IMR-90 (cell line): ENCODE data around the gene SMIM24. TPM values are rescaled to one million over a fixed set of nuclear protein-coding genes. Genes with fewer than 3 reads are reported as not detected.

ENCODE experiments used
- ATAC-seq: fragments of 200-7000 bp; cut with Tn5 transposase; 2 replicates; pipeline ENCODE4 v1.9.1; 2020; ENCODE audit warnings: low read depth, mild to moderate bottlenecking, moderate library complexity
- BruUV-seq: library from RNA; stranded (reverse); fragments of 400-500 nt; replicated peaks from 2 replicates; lab custom pipeline; 2021; lab: Mats Ljungman, UMichigan
- CTCF ChIA-PET: fragments of 300-600 bp; formaldehyde crosslinking; extraction: SDS; loops from one replicate; lab custom pipeline; 2021; ENCODE audit warnings: antibody characterized with exemption; lab: Yijun Ruan, JAX
- POLR2A ChIA-PET: fragments of 300-600 bp; sonication (Branson Sonifier 250); formaldehyde crosslinking; loops from one replicate; lab custom pipeline; 2022; ENCODE audit warnings: antibody characterized with exemption; ENCODE audit not compliant: unreplicated experiment; lab: Charles Lee
- DNase-seq: peaks from one replicate; pipeline ENCODE4 v3.0.0; 2013
- H2AFZ ChIP-seq: replicated peaks from 2 replicates; pipeline ENCODE3; 2013; ENCODE audit warnings: low read length, mild to moderate bottlenecking; ENCODE audit not compliant: poor library complexity
- H2AK5ac ChIP-seq: 2 replicates; pipeline ENCODE4 v1.6.1; 2013; ENCODE audit warnings: low read depth, low read length, inconsistent platforms
- H2AK9ac ChIP-seq: replicated peaks from 2 replicates; pipeline ENCODE3; 2013; ENCODE audit warnings: mild to moderate bottlenecking, low read depth, low read length, moderate library complexity; ENCODE audit not compliant: poor library complexity
- H2BK120ac ChIP-seq: 2 replicates; pipeline ENCODE4 v1.6.1; 2013; ENCODE audit warnings: low read depth, low read length, inconsistent platforms
- H2BK15ac ChIP-seq: 3 replicates; pipeline ENCODE4 v1.6.1; 2013; ENCODE audit warnings: low read depth, low read length, inconsistent platforms
- H2BK20ac ChIP-seq: 2 replicates; pipeline ENCODE4 v1.6.1; 2013; ENCODE audit warnings: low read depth, mild to moderate bottlenecking, inconsistent platforms, low read length, moderate library complexity
- H2BK5ac ChIP-seq: 2 replicates; pipeline ENCODE4 v1.6.1; 2013; ENCODE audit warnings: mild to moderate bottlenecking, low read depth, low read length, inconsistent platforms; ENCODE audit not compliant: poor library complexity, severe bottlenecking
- H3K14ac ChIP-seq: replicated peaks from 2 replicates; pipeline ENCODE4 v1.6.1; 2013; ENCODE audit warnings: low read depth, low read length, inconsistent platforms
- H3K18ac ChIP-seq: 2 replicates; pipeline ENCODE4 v1.6.1; 2013; ENCODE audit warnings: low read depth, low read length, control low read depth
- H3K23ac ChIP-seq: 2 replicates; pipeline ENCODE4 v1.6.1; 2013; ENCODE audit warnings: low read depth, low read length, inconsistent platforms
- H3K27ac ChIP-seq: 2 replicates; pipeline ENCODE4 v1.5.1; 2013; ENCODE audit warnings: mild to moderate bottlenecking, control low read depth, low read length; ENCODE audit not compliant: insufficient read depth
- H3K27me3 ChIP-seq: 2 replicates; pipeline ENCODE4 v1.6.1; 2013; ENCODE audit warnings: low read length; ENCODE audit not compliant: control insufficient read depth, insufficient read depth
- H3K36me3 ChIP-seq: 2 replicates; pipeline ENCODE4 v1.6.1; 2013; ENCODE audit warnings: low read length, mixed read lengths; ENCODE audit not compliant: control insufficient read depth, insufficient read depth
- H3K4ac ChIP-seq: 2 replicates; pipeline ENCODE4 v1.6.1; 2013; ENCODE audit warnings: low read depth, low read length, inconsistent platforms
- H3K4me1 ChIP-seq: 2 replicates; pipeline ENCODE4 v1.6.1; 2013; ENCODE audit warnings: low read length, mixed read lengths; ENCODE audit not compliant: control insufficient read depth, insufficient read depth
- H3K4me2 ChIP-seq: 2 replicates; pipeline ENCODE4 v1.6.1; 2013; ENCODE audit warnings: low read depth, mild to moderate bottlenecking, control low read depth, low read length, moderate library complexity
- H3K4me3 ChIP-seq: 2 replicates; pipeline ENCODE4 v1.5.1; 2013; ENCODE audit warnings: low read depth, mild to moderate bottlenecking, control low read depth, low read length, moderate library complexity; ENCODE audit not compliant: insufficient read depth
- H3K56ac ChIP-seq: 2 replicates; pipeline ENCODE4 v1.6.1; 2013; ENCODE audit warnings: low read length, inconsistent platforms; ENCODE audit not compliant: insufficient read depth; ENCODE audit errors: extremely low read depth
- H3K79me1 ChIP-seq, 2 experiments: 2 replicates each; pipeline ENCODE4 v1.6.1; 2013; ENCODE audit warnings: low read length in 2 of 2, inconsistent platforms in 1 of 2, low read depth in 1 of 2
- H3K9ac ChIP-seq: 2 replicates; pipeline ENCODE4 v1.6.1; 2013; ENCODE audit warnings: low read depth, low read length, control low read depth
- H3K9me1 ChIP-seq: 2 replicates; pipeline ENCODE4 v1.6.1; 2013; ENCODE audit warnings: low read length, inconsistent platforms; ENCODE audit not compliant: insufficient read depth
- H3K9me3 ChIP-seq: 2 replicates; pipeline ENCODE4 v1.6.1; 2013; ENCODE audit warnings: low read length; ENCODE audit not compliant: control insufficient read depth, insufficient read depth
- H4K20me1 ChIP-seq: 2 replicates; pipeline ENCODE4 v1.6.1; 2013; ENCODE audit warnings: low read length, inconsistent platforms; ENCODE audit not compliant: insufficient read depth
- H4K5ac ChIP-seq: 2 replicates; pipeline ENCODE4 v1.6.1; 2013; ENCODE audit warnings: mild to moderate bottlenecking, low read depth, low read length, control low read depth
- H4K8ac ChIP-seq, 2 experiments: 2 replicates each; pipeline ENCODE4 v1.6.1; 2013; ENCODE audit warnings: low read depth in 2 of 2, low read length in 2 of 2, control low read depth in 1 of 2, inconsistent platforms in 1 of 2
- H4K91ac ChIP-seq: 2 replicates; pipeline ENCODE4 v1.6.1; 2013; ENCODE audit warnings: low read depth, low read length, inconsistent platforms; ENCODE audit not compliant: insufficient read depth
- BHLHE40 ChIP-seq: fragments of 150-350 bp; IDR thresholded peaks from 2 replicates; pipeline ENCODE4 v1.6.1; 2016; ENCODE audit warnings: mild to moderate bottlenecking, low read depth, low read length
- ELK1 ChIP-seq: fragments of 150-350 bp; IDR thresholded peaks from 2 replicates; pipeline ENCODE4 v1.6.1; 2016; ENCODE audit warnings: low read depth, mild to moderate bottlenecking, low read length, moderate library complexity, borderline replicate concordance
- MAZ ChIP-seq: IDR thresholded peaks from 2 replicates; pipeline ENCODE4 v1.6.1; 2012; ENCODE audit warnings: low read depth, mild to moderate bottlenecking, low read length, improper control_type of control experiment, moderate library complexity, borderline replicate concordance
- MXI1 ChIP-seq: IDR thresholded peaks from 2 replicates; pipeline ENCODE4 v1.6.1; 2012; ENCODE audit warnings: low read depth, mild to moderate bottlenecking, low read length, moderate library complexity, borderline replicate concordance
- NFE2L2 ChIP-seq: fragments of 150-350 bp; IDR thresholded peaks from 2 replicates; pipeline ENCODE4 v1.6.1; 2016; ENCODE audit warnings: low read depth, mild to moderate bottlenecking, low read length
- USF2 ChIP-seq: fragments of 150-350 bp; IDR thresholded peaks from 2 replicates; pipeline ENCODE4 v1.6.1; 2017; ENCODE audit warnings: mild to moderate bottlenecking, antibody characterized with exemption, low read length, low read depth
- WGBS, 2 experiments: methylation state at CpG; one replicate each; pipeline versions ENCODE4 v1.1.5 to v1.1.7; 2013; ENCODE audit warnings: missing lambda C conversion rate in 2 of 2; ENCODE audit not compliant: insufficient read length in 1 of 2; ENCODE audit errors: extremely low coverage in 2 of 2; 5-methylcytosine and 5-hydroxymethylcytosine counted together
- dilution Hi-C: fragments of 300-500 bp; cut with HindIII; formaldehyde crosslinking; loops from one replicate; pipeline ENCODE4 v1.14.3; 2018; ENCODE audit warnings: low sequenced_read_pairs; ENCODE audit not compliant: unreplicated experiment
- in situ Hi-C: fragments of 300-500 bp; cut with MboI; formaldehyde crosslinking; loops from 3 replicates; pipeline ENCODE4 v1.14.3; 2019; ENCODE audit warnings: low sequenced_read_pairs, inconsistent platforms, mixed read lengths
- intact Hi-C: fragments of 100-400 bp; cut with micrococcal nuclease; formaldehyde crosslinking; loops from 2 replicates; pipeline ENCODE4 v1.10.0; 2022
- polyA plus RNA-seq, 3 experiments: library from polyadenylated mRNA; depleted of rRNA; stranded (reverse); fragments of >200 nt; gene quantifications; 2 replicates each; pipeline ENCODE4 v1.2.3, GENCODE V29; 2012; ENCODE audit warnings: low replicate concordance in 1 of 3
- total RNA-seq: library from RNA; depleted of rRNA; stranded (reverse); fragments of >200 nt; gene quantifications from 2 replicates; pipeline ENCODE4 v1.2.3, GENCODE V29; 2012

Gene SMIM24
- total and polyA plus RNA-seq, 2 of the 4 experiments (the other 2 are of a cell fraction) = not detected

- Histone ChIP-seq H2BK20ac (no peak overlapping the region), H3K4ac (no peak overlapping the region), H3K27ac (no peak overlapping the region), H2AK5ac (no peak overlapping the region), H3K36me3 (peaks cover 36% of the 10 kb centered on the region), H3K79me1 (peaks cover 19 to 84% of the 10 kb centered on the region in 2 experiments), H3K9ac (no peak overlapping the region), H4K20me1 (peaks cover 90% of the 10 kb centered on the region), H4K91ac (no peak overlapping the region), H3K14ac (no peak overlapping the region), H3K9me3 (no peaks in the 10 kb centered on the region), H2AFZ (no peak overlapping the region), H3K4me1 (peaks cover 3% of the 10 kb centered on the region), H2BK5ac (no peak overlapping the region), H3K56ac (no peak overlapping the region), H4K5ac (no peak overlapping the region), H3K18ac (no peak overlapping the region), H3K4me3 (no peak overlapping the region), H2AK9ac (no peak overlapping the region), H3K23ac (no peak overlapping the region), H4K8ac (no peak overlapping the region), H2BK120ac (no peak overlapping the region), H3K4me2 (no peak overlapping the region), H2BK15ac (no peak overlapping the region), H3K27me3 (no peaks in the 10 kb centered on the region), H3K9me1 (peaks cover 20% of the 10 kb centered on the region)
- no CpG with 5 or more reads among the region's 7 CpGs for WGBS, 2 experiments
- dilution Hi-C loops (no loop called here), intact Hi-C loops (no loop called here), in situ Hi-C loops (no loop called here)
- DNase-seq (no peak), ATAC-seq (no peak)
- TF ChIP-seq NFE2L2 = no peak
- TF ChIP-seq BHLHE40 = no peak
- no peak for TF ChIP-seq MAZ
- no peak for TF ChIP-seq ELK1
- TF ChIP-seq USF2 = no peak
- TF ChIP-seq MXI1 = no peak
- ChIA-PET CTCF (no interaction called here), POLR2A (no interaction called here)
- BruUV-seq = no TSS peak
Measured at GRCh38 chr19:3521104-3521445, 40.8 kb upstream of the SMIM24 start.
